Suprapubic skin (tissue), 4 donors: ENCODE measurements around the gene KCNJ6. TPM values are rescaled to one million over a fixed set of nuclear protein-coding genes. Genes with fewer than 3 reads are reported as not detected.
A peak's percentile ranks its signal among the peaks of the same experiment; 100 is the strongest.
"Not testable (repeated sequence)": the region's sequence is repeated elsewhere in the genome, so short reads cannot be mapped to it uniquely, and the experiment has no call there.

Experiments
- DNase-seq, 2 donors: peaks; one replicate each; pipeline ENCODE4 v3.0.0-alpha.2; 2019; ENCODE audit warnings: low spot score in 2 of 2
- H3K27ac ChIP-seq: fragments of 200-600 bp; sonication (generic); one replicate; pipeline ENCODE4 v1.5.1; 2019
- H3K27me3 ChIP-seq: fragments of 200-600 bp; sonication (generic); one replicate; pipeline ENCODE4 v1.5.1; 2019
- H3K36me3 ChIP-seq: fragments of 200-600 bp; sonication (generic); one replicate; pipeline ENCODE4 v1.5.1; 2019
- H3K4me1 ChIP-seq: fragments of 200-600 bp; sonication (generic); one replicate; pipeline ENCODE4 v1.5.1; 2019
- H3K4me3 ChIP-seq: fragments of 200-600 bp; sonication (generic); one replicate; pipeline ENCODE4 v1.5.1; 2019; ENCODE audit warnings: mild to moderate bottlenecking
- H3K9me3 ChIP-seq: fragments of 200-600 bp; sonication (generic); one replicate; pipeline ENCODE4 v1.5.1; 2019
- EP300 ChIP-seq: sonication (generic); formaldehyde crosslinking; IDR thresholded peaks from one replicate; pipeline ENCODE4 v1.6.1; 2017; ENCODE audit warnings: antibody characterized with exemption
- POLR2A ChIP-seq, 2 donors: fragments of 450-650 bp; IDR thresholded peaks; one replicate each; pipeline ENCODE4 v1.6.1; 2017; ENCODE audit warnings: antibody characterized with exemption in 2 of 2, mild to moderate bottlenecking in 2 of 2, moderate library complexity in 2 of 2
- POLR2AphosphoS5 ChIP-seq, 3 donors: sonication (generic); formaldehyde crosslinking; IDR thresholded peaks; one replicate each; pipeline ENCODE4 v1.6.1; 2017; ENCODE audit warnings: antibody characterized with exemption in 3 of 3
- WGBS: methylation state at CpG from one replicate; pipeline ENCODE4 v1.1.5; 2018; 5-methylcytosine and 5-hydroxymethylcytosine counted together
- total RNA-seq, 4 donors: library from RNA; depleted of rRNA; stranded (reverse); fragments of >200 nt; gene quantifications; one replicate each; pipeline ENCODE4 v1.1.0, GENCODE V29; 2016
- TF ChIP-seq, protein P1 (sequence below), 2 donors: fragments of 200-600 bp in 1 of 2; fragments of 450-650 bp in 1 of 2; sonication (generic) in 1 of 2; IDR thresholded peaks; one replicate each; pipeline ENCODE4 v1.5.1; 2016 to 2019; ENCODE audit warnings: antibody characterized with exemption in 2 of 2, mild to moderate bottlenecking in 1 of 2, moderate library complexity in 1 of 2

The KCNJ6 gene
- total RNA-seq, 4 donors from 2014 or later: not detected

DNA sequence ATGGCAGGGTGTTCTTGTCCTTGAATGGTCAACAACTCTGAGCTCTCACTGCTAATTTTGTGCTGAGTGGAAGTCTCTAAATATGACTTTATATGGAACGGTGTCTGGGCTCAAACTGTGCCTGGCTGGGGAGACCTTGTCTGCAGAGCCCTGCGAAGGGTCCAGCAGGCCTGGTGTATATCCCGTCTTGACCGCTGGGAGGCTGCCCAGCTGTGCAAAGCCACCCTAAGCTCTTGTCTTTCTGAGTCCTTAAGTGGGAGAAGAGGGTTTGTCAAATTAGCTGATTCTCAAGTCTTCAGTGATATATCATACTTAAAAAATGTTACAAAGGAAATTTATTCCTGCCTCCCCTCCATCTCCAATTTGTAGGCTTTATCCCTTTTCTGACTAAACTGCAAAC, 198.7 kb downstream of the KCNJ6 start:
- H3K9me3 ChIP-seq: no peaks in the 10 kb centered on the region
- no peak overlapping the region for H3K4me3 ChIP-seq
- WGBS: 81% methylated on average over 3 of the region's 4 CpGs
- H3K4me1 ChIP-seq: no peaks in the 10 kb centered on the region
- no peaks in the 10 kb centered on the region for H3K36me3 ChIP-seq
- TF ChIP-seq, protein P1, sequence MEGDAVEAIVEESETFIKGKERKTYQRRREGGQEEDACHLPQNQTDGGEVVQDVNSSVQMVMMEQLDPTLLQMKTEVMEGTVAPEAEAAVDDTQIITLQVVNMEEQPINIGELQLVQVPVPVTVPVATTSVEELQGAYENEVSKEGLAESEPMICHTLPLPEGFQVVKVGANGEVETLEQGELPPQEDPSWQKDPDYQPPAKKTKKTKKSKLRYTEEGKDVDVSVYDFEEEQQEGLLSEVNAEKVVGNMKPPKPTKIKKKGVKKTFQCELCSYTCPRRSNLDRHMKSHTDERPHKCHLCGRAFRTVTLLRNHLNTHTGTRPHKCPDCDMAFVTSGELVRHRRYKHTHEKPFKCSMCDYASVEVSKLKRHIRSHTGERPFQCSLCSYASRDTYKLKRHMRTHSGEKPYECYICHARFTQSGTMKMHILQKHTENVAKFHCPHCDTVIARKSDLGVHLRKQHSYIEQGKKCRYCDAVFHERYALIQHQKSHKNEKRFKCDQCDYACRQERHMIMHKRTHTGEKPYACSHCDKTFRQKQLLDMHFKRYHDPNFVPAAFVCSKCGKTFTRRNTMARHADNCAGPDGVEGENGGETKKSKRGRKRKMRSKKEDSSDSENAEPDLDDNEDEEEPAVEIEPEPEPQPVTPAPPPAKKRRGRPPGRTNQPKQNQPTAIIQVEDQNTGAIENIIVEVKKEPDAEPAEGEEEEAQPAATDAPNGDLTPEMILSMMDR (IDR thresholded peaks at IDR 0.05): no peak
- TF ChIP-seq EP300 (no peak), POLR2A (IDR thresholded peaks at IDR 0.05) (no peak), POLR2AphosphoS5 (IDR thresholded peaks at IDR 0.05) (no peak)
- H3K27ac ChIP-seq: no peak overlapping the region
- DNase-seq: no peak
- H3K27me3 ChIP-seq: peaks cover 23% of the 10 kb centered on the region

DNA sequence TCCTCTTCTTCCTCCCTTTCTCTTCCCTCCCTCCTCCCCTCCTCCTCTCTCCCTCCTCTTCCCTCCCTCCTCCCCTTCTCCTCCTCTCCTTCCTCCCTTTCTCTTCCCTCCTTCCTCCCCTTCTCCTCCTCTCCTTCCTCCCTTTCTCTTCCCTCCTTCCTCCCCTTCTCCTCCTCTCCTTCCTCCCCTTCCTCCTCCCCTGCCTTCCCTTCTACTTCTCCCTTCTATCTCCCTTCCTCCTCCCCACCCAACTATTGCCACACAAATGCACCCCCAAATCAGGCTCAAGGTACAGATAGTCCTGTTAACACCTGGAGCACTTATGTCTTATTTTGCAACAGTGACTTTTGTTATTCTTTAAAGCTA, 203.7 kb downstream of the KCNJ6 start:
- H3K4me1 ChIP-seq, H3K27ac ChIP-seq, H3K4me3 ChIP-seq, H3K36me3 ChIP-seq, H3K9me3 ChIP-seq, H3K27me3 ChIP-seq, DNase-seq: not testable (repeated sequence)

DNA sequence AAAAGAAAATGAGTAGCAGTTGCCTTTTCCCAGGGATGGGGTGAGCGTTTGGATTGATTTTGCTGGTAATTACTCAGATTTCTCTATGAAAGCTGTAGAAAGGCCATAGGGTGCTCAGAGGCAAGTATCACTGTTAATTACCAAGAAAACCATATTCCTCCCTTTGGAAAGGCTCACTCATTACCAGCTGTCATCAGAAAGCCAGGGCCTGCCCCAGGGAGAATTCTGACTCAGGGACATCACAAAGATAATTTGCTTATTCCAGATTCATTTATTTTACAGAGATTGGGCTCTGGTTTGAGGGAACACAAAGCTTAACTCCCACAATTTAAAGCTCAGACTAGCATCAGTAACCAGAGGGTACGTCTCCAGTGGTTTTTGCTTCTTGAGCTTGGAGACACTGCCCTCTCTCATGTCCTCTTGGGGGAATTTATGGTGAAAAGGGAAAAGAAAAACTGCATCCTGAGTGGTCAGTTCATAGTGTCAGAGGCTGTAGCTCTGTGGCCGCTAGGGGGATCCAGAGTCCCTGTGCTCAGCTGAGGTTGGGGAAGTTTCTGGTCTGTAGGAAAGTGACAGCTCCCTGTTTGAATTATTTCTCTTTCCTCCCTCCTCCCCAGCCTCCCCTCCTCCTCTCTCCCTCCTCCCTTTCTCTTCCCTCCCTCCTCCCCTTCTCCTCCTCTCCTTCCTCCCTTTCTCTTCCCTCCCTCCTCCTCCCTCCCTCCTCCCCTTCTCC, 204.3 kb downstream of the KCNJ6 start:
- DNase-seq: no peak
- TF ChIP-seq POLR2AphosphoS5 (IDR thresholded peaks at IDR 0.05): no peak
- TF ChIP-seq, protein P1 (IDR thresholded peaks at IDR 0.05): peak; percentile 28 to 75
- Histone ChIP-seq H3K9me3 (no peaks in the 10 kb centered on the region), H3K27ac (no peak overlapping the region), H3K4me3 (no peak overlapping the region), H3K27me3 (peaks cover 3% of the 10 kb centered on the region), H3K4me1 (no peaks in the 10 kb centered on the region), H3K36me3 (no peaks in the 10 kb centered on the region)
- 49% methylated on average over 3 of the region's 3 CpGs for WGBS

DNA sequence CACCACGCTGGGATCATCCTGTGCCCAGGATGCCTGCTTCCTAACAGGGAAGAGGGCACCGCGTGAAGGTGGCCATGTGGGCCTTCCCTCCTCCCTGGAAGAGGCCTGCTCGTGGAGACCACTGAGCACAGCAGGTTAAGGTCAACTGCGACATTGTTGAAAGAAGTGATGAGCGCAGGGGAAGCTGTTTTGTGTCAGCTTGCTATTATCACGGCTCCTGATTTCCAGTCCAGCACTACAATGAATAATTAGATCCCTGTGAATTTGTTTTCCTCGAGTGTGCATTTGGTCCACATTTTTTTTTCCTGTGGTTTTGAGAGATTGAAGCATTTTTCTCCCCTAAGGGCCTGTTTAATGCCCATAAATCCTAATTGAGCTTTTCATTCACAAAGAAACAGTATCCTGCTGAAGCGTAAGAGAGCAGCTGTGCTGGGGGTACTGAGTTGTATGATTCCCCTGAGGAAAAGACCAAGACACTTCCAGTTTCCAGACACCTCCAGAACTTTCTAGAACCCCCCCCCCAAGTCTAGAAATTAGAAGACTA, 204.9 kb downstream of the KCNJ6 start:
- H3K36me3 ChIP-seq: no peaks in the 10 kb centered on the region
- no peaks in the 10 kb centered on the region for H3K4me1 ChIP-seq
- no peak overlapping the region for H3K4me3 ChIP-seq
- H3K27me3 ChIP-seq: peaks cover 3% of the 10 kb centered on the region
- no peak for DNase-seq
- no peaks in the 10 kb centered on the region for H3K9me3 ChIP-seq
- TF ChIP-seq EP300: no peak
- no peak for TF ChIP-seq POLR2AphosphoS5 (IDR thresholded peaks at IDR 0.05)
- TF ChIP-seq, protein P1 (IDR thresholded peaks at IDR 0.05): no peak
- TF ChIP-seq POLR2A (IDR thresholded peaks at IDR 0.05): no peak
- 79% methylated on average over 9 of the region's 9 CpGs for WGBS
- H3K27ac ChIP-seq: no peak overlapping the region

DNA sequence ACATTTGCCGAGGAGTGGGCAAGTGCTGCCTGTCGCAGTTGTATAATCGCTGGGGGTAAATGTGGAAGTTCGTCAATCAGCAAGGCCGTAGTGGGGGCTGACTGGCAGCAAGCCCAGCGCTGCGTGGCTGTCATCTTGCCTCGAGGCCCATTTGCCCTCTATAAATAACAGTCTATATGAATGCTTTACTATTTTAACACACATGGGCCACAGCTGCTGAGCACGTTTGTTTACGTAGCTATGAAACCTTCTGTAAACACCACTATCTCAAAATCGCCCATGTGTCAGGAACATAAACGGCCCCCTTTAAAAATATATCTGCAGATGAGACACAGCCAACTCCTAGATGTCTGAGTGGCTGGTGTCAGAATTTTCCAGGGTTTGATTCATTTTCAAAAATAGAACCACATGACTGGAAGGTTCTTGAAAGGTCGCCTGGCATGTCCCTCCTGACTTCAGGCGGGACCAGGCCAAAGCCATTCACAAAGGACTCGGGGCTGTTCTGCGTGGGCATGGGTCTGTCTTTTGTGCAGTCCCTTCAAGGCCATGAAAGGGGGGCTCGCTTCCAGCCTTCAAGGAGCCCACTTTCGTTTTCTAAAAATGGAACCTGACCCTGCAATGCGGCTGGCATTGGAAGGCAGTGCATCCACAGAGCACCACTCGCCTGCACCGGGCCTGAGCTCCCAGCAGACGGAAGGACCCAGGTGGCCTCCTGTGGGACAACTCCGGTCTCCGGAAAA, 205.5 kb downstream of the KCNJ6 start:
- Histone ChIP-seq H3K36me3 (no peaks in the 10 kb centered on the region), H3K4me1 (no peaks in the 10 kb centered on the region), H3K4me3 (no peak overlapping the region), H3K9me3 (no peaks in the 10 kb centered on the region), H3K27me3 (peaks cover 3% of the 10 kb centered on the region), H3K27ac (no peak overlapping the region)
- no peak for DNase-seq
- 43% methylated on average over 20 of the region's 24 CpGs for WGBS
- TF ChIP-seq POLR2AphosphoS5 (IDR thresholded peaks at IDR 0.05) (no peak), POLR2A (IDR thresholded peaks at IDR 0.05) (no peak), EP300 (no peak)
- TF ChIP-seq, protein P1 (IDR thresholded peaks at IDR 0.05): no peak
